HepG2 (cell line): ENCODE data around the gene SRSF8. TPM values are rescaled to one million over a fixed set of nuclear protein-coding genes. Genes with fewer than 3 reads are reported as not detected.

ENCODE experiments used
- ARNT ChIP-seq: fragments of 450-650 bp; IDR thresholded peaks from 2 replicates; pipeline ENCODE4 v1.6.1; 2017
- ATRX ChIP-seq: sonication (generic); formaldehyde crosslinking; IDR thresholded peaks from 2 replicates; pipeline ENCODE4 v1.4.0; 2020; ENCODE audit warnings: missing genetic modification reagents, borderline replicate concordance
- KLF9 ChIP-seq: IDR thresholded peaks from 2 replicates; pipeline ENCODE4 v1.6.1; 2016; ENCODE audit warnings: low read depth
- KMT2B ChIP-seq: IDR thresholded peaks from 2 replicates; pipeline ENCODE4 v1.6.1; 2016; ENCODE audit warnings: missing genetic modification reagents, missing compliant biosample characterization
- PHF8 ChIP-seq: sonication (generic); formaldehyde crosslinking; IDR thresholded peaks from 2 replicates; pipeline ENCODE4 v1.5.0; 2020; ENCODE audit warnings: missing genetic modification reagents
- RORA ChIP-seq: sonication (generic); formaldehyde crosslinking; IDR thresholded peaks from 2 replicates; pipeline ENCODE4 v1.5.0; 2020; ENCODE audit warnings: mild to moderate bottlenecking, missing genetic modification reagents, moderate library complexity
- TCF7 ChIP-seq: sonication (generic); IDR thresholded peaks from 2 replicates; pipeline ENCODE4 v1.6.1; 2016; ENCODE audit warnings: antibody characterized with exemption, low read depth
- TCF7L2 ChIP-seq: IDR thresholded peaks from 2 replicates; pipeline ENCODE4 v1.6.1; 2011; ENCODE audit warnings: mild to moderate bottlenecking, low read depth, low read length, moderate library complexity
- ZBTB7A ChIP-seq: sonication (generic); formaldehyde crosslinking; IDR thresholded peaks from 2 replicates; pipeline ENCODE4 v1.8.0; 2022; ENCODE audit warnings: mild to moderate bottlenecking, missing genetic modification reagents
- ZNF230 ChIP-seq: sonication (generic); formaldehyde crosslinking; IDR thresholded peaks from 2 replicates; pipeline ENCODE4 v1.4.0; 2020; ENCODE audit warnings: mild to moderate bottlenecking, missing genetic modification reagents
- ZNF234 ChIP-seq: sonication (generic); formaldehyde crosslinking; conservative IDR thresholded peaks from 2 replicates; pipeline ENCODE4 v1.5.1; 2020; ENCODE audit warnings: mild to moderate bottlenecking, missing genetic modification reagents
- ZNF501 ChIP-seq: sonication (generic); formaldehyde crosslinking; IDR thresholded peaks from 2 replicates; pipeline ENCODE4 v1.5.1; 2020; ENCODE audit warnings: mild to moderate bottlenecking, moderate library complexity, missing genetic modification reagents
- ZNF572 ChIP-seq: sonication (generic); formaldehyde crosslinking; IDR thresholded peaks from 2 replicates; pipeline ENCODE4 v1.5.1; 2020; ENCODE audit warnings: mild to moderate bottlenecking, missing genetic modification reagents
- ZNF713 ChIP-seq: sonication (generic); formaldehyde crosslinking; IDR thresholded peaks from 2 replicates; pipeline ENCODE4 v1.4.0; 2020; ENCODE audit warnings: mild to moderate bottlenecking, missing genetic modification reagents
- polyA plus RNA-seq, 8 experiments: library from polyadenylated mRNA; depleted of rRNA in 3 of 8; stranded (reverse) in 7 of 8; unstranded in 1 of 8; fragments of >200 nt; fragmentation: Illumina TruSeq in 4 of 8; extraction: Trizol in 4 of 8; gene quantifications; 2 replicates each; pipeline versions ENCODE4 v1.2.1 to v1.2.3, GENCODE V29; 2011 to 2016; ENCODE audit warnings: low read depth in 4 of 8, missing spikeins in 1 of 8, mixed read lengths in 1 of 8; ENCODE audit not compliant: insufficient read depth in 1 of 8
- total RNA-seq, 5 experiments: library from RNA; depleted of rRNA; stranded (reverse); fragments of >200 nt; fragmentation: Illumina TruSeq; extraction: Trizol; gene quantifications; 2 replicates each; pipeline ENCODE4 v1.2.3, GENCODE V29; 2016; ENCODE audit warnings: low read depth in 1 of 5
- TF ChIP-seq, protein P1 (sequence below): sonication (generic); formaldehyde crosslinking; IDR thresholded peaks from 2 replicates; pipeline ENCODE4 v1.5.0; 2020; ENCODE audit warnings: mild to moderate bottlenecking, missing genetic modification reagents
- TF ChIP-seq, protein P2 (sequence below): sonication (generic); formaldehyde crosslinking; IDR thresholded peaks from 2 replicates; pipeline ENCODE4 v1.4.0; 2020; ENCODE audit warnings: missing genetic modification reagents
- TF ChIP-seq, protein P3 (sequence below): sonication (generic); formaldehyde crosslinking; IDR thresholded peaks from 2 replicates; pipeline ENCODE4 v1.4.0; 2020; ENCODE audit warnings: low read depth, mild to moderate bottlenecking, missing genetic modification reagents
- TF ChIP-seq, protein P4 (sequence below): sonication (generic); formaldehyde crosslinking; IDR thresholded peaks from 2 replicates; pipeline ENCODE4 v1.4.0; 2020; ENCODE audit warnings: missing genetic modification reagents, borderline replicate concordance
- TF ChIP-seq, protein P5 (sequence below): IDR thresholded peaks from 2 replicates; pipeline ENCODE4 v1.6.1; 2016; ENCODE audit warnings: missing biosample characterization, missing genetic modification reagents, low read depth
- TF ChIP-seq, protein P6 (sequence below): sonication (generic); formaldehyde crosslinking; IDR thresholded peaks from 2 replicates; pipeline ENCODE4 v1.9.0; 2021; ENCODE audit warnings: missing genetic modification reagents, borderline replicate concordance

SRSF8 gene
- total and polyA plus RNA-seq, 2 of the 13 experiments (the other 11 are each of a cell fraction or from before 2014, with no cell fraction given): 21.8 to 25.8 TPM

DNA sequence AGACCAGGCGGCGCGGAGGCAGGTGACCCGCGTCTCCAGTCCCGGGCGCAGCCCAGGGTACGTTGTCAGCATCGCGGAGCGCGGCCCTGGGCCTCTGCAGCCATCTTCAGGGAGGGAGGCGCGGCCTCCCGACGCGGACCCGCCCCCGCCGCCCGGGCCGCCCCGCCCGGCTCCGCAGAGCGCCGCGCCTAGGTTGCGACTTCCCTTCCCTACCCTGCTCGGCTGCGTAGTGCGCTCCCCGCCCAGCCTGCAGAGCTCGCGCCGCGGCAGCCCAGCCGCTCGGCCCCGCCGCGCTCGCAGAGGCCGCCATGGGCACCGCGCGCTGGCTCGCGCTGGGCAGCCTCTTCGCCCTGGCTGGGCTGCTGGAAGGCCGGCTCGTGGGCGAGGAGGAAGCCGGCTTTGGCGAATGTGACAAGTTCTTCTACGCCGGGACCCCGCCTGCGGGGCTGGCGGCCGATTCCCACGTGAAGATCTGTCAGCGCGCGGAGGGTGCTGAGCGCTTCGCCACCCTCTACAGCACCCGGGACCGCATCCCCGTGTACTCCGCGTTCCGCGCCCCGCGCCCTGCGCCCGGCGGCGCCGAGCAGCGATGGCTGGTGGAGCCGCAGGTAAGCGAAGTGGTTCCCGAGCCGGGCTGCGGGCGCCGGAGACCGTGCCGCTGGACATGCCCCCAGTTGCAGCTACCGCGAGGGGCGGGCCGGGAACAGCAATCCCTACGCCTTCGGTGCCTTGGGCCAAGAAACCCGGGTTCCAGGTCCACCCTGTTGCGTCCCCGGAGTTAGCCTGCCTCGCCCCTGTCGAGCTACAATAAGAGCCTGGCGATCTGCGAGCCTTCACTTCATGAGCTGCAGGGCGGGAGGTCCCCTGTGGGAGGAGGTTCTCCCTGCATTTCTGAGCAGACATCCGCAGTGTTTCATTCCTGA is 23.2 kb downstream of the SRSF8 start, which contains the start of gene ENDOD1 (continued):
- TF ChIP-seq ATRX (CRISPR knock-in tag): no peak
- TF ChIP-seq, protein P1, sequence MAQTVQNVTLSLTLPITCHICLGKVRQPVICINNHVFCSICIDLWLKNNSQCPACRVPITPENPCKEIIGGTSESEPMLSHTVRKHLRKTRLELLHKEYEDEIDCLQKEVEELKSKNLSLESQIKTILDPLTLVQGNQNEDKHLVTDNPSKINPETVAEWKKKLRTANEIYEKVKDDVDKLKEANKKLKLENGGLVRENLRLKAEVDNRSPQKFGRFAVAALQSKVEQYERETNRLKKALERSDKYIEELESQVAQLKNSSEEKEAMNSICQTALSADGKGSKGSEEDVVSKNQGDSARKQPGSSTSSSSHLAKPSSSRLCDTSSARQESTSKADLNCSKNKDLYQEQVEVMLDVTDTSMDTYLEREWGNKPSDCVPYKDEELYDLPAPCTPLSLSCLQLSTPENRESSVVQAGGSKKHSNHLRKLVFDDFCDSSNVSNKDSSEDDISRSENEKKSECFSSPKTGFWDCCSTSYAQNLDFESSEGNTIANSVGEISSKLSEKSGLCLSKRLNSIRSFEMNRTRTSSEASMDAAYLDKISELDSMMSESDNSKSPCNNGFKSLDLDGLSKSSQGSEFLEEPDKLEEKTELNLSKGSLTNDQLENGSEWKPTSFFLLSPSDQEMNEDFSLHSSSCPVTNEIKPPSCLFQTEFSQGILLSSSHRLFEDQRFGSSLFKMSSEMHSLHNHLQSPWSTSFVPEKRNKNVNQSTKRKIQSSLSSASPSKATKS: no peak
- TF ChIP-seq ARNT: no peak
- TF ChIP-seq KMT2B (CRISPR knock-in tag): no peak
- no peak for TF ChIP-seq RORA (CRISPR knock-in tag)
- TF ChIP-seq, protein P2, sequence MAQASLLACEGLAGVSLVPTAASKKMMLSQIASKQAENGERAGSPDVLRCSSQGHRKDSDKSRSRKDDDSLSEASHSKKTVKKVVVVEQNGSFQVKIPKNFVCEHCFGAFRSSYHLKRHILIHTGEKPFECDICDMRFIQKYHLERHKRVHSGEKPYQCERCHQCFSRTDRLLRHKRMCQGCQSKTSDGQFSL: no peak
- no peak for TF ChIP-seq ZBTB7A (CRISPR knock-in tag)
- TF ChIP-seq, protein P3, sequence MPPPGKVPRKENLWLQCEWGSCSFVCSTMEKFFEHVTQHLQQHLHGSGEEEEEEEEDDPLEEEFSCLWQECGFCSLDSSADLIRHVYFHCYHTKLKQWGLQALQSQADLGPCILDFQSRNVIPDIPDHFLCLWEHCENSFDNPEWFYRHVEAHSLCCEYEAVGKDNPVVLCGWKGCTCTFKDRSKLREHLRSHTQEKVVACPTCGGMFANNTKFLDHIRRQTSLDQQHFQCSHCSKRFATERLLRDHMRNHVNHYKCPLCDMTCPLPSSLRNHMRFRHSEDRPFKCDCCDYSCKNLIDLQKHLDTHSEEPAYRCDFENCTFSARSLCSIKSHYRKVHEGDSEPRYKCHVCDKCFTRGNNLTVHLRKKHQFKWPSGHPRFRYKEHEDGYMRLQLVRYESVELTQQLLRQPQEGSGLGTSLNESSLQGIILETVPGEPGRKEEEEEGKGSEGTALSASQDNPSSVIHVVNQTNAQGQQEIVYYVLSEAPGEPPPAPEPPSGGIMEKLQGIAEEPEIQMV (CRISPR knock-in tag): no peak
- no peak for TF ChIP-seq ZNF230 (CRISPR knock-in tag)
- TF ChIP-seq, protein P4, sequence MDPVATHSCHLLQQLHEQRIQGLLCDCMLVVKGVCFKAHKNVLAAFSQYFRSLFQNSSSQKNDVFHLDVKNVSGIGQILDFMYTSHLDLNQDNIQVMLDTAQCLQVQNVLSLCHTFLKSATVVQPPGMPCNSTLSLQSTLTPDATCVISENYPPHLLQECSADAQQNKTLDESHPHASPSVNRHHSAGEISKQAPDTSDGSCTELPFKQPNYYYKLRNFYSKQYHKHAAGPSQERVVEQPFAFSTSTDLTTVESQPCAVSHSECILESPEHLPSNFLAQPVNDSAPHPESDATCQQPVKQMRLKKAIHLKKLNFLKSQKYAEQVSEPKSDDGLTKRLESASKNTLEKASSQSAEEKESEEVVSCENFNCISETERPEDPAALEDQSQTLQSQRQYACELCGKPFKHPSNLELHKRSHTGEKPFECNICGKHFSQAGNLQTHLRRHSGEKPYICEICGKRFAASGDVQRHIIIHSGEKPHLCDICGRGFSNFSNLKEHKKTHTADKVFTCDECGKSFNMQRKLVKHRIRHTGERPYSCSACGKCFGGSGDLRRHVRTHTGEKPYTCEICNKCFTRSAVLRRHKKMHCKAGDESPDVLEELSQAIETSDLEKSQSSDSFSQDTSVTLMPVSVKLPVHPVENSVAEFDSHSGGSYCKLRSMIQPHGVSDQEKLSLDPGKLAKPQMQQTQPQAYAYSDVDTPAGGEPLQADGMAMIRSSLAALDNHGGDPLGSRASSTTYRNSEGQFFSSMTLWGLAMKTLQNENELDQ (CRISPR knock-in tag): no peak
- TF ChIP-seq ZNF501 (CRISPR knock-in tag): no peak; the same call in 1 of the 2 replicates
- 0 out of 2 replicates have a peak, but pooled peaks have one; percentile 52 for TF ChIP-seq ZNF572 (CRISPR knock-in tag)
- no peak for TF ChIP-seq ZNF234 (CRISPR knock-in tag)
- TF ChIP-seq ZNF713: no peak
- no peak for TF ChIP-seq TCF7L2
- TF ChIP-seq TCF7: no peak
- peak; percentile 54; the same call in 1 of the 2 replicates for TF ChIP-seq PHF8
- TF ChIP-seq, protein P5, sequence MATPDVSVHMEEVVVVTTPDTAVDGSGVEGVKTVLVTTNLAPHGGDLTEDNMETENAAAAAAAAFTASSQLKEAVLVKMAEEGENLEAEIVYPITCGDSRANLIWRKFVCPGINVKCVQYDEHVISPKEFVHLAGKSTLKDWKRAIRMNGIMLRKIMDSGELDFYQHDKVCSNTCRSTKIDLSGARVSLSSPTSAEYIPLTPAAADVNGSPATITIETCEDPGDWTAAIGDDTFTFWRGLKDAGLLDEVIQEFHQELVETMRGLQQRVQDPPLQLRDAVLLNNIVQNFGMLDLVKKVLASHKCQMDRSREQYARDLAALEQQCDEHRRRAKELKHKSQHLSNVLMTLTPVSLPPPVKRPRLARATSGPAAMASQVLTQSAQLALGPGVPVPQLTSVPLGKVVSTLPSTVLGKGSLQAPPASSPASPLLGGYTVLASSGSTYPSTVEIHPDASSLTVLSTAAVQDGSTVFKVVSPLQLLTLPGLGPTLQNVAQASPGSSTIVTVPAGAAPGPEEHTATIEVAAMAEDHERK: no peak
- TF ChIP-seq, protein P6, sequence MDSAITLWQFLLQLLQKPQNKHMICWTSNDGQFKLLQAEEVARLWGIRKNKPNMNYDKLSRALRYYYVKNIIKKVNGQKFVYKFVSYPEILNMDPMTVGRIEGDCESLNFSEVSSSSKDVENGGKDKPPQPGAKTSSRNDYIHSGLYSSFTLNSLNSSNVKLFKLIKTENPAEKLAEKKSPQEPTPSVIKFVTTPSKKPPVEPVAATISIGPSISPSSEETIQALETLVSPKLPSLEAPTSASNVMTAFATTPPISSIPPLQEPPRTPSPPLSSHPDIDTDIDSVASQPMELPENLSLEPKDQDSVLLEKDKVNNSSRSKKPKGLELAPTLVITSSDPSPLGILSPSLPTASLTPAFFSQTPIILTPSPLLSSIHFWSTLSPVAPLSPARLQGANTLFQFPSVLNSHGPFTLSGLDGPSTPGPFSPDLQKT (CRISPR knock-in tag): no peak
- no peak for TF ChIP-seq KLF9
